ENCODE data around the gene DPP9.

- TF ChIP-seq ESRRA (IDR thresholded peaks at IDR 0.05; ENCODE audit: borderline replicate concordance, low read length) (no peak), MAX (IDR thresholded peaks at IDR 0.05) (no peak)
These were observed 22.3 kb upstream of the DPP9 start for GRCh38 chr19:4745986-4746385.

Data from A549 (cell line).